Chondrocyte (in vitro differentiated cells): Measurements from ENCODE around the gene MEGF6. TPM values are rescaled to one million over a fixed set of nuclear protein-coding genes. Genes with fewer than 3 reads are reported as not detected.

Experiments used
- DNase-seq: peaks from one replicate; pipeline ENCODE4 v3.0.0; 2021; ENCODE audit warnings: mixed read lengths, low spot score
- H3K27ac Mint-ChIP-seq: one replicate; pipeline ENCODE4 v1.8.0; 2021; ENCODE audit warnings: mild to moderate bottlenecking, moderate library complexity, mixed read lengths; ENCODE audit not compliant: unreplicated experiment
- H3K27me3 Mint-ChIP-seq: 2 replicates; pipeline ENCODE4 v1.8.0; 2021; ENCODE audit warnings: low read depth, mixed read lengths
- H3K36me3 Mint-ChIP-seq: 2 replicates; pipeline ENCODE4 v1.8.0; 2021; ENCODE audit warnings: low read depth, mixed read lengths
- H3K4me1 Mint-ChIP-seq: 2 replicates; pipeline ENCODE4 v1.8.0; 2021; ENCODE audit warnings: low read depth, mild to moderate bottlenecking, mixed read lengths
- H3K4me3 Mint-ChIP-seq: one replicate; pipeline ENCODE4 v1.8.0; 2021; ENCODE audit warnings: mild to moderate bottlenecking, moderate library complexity, mixed read lengths; ENCODE audit not compliant: unreplicated experiment
- H3K9me3 Mint-ChIP-seq: 2 replicates; pipeline ENCODE4 v1.8.0; 2021; ENCODE audit warnings: low read depth, mixed read lengths
- CTCF ChIP-seq: fragments of 200-600 bp; sonication (generic); IDR thresholded peaks from 2 replicates; pipeline ENCODE4 v1.5.0; 2021; ENCODE audit warnings: antibody characterized with exemption, mild to moderate bottlenecking, moderate library complexity
- total RNA-seq: library from RNA; stranded (reverse); gene quantifications from 3 replicates; pipeline ENCODE4 v1.2.1, GENCODE V29; 2021

The MEGF6 gene
- total RNA-seq, 1 donor from 2014 or later: 328 TPM

DNA sequence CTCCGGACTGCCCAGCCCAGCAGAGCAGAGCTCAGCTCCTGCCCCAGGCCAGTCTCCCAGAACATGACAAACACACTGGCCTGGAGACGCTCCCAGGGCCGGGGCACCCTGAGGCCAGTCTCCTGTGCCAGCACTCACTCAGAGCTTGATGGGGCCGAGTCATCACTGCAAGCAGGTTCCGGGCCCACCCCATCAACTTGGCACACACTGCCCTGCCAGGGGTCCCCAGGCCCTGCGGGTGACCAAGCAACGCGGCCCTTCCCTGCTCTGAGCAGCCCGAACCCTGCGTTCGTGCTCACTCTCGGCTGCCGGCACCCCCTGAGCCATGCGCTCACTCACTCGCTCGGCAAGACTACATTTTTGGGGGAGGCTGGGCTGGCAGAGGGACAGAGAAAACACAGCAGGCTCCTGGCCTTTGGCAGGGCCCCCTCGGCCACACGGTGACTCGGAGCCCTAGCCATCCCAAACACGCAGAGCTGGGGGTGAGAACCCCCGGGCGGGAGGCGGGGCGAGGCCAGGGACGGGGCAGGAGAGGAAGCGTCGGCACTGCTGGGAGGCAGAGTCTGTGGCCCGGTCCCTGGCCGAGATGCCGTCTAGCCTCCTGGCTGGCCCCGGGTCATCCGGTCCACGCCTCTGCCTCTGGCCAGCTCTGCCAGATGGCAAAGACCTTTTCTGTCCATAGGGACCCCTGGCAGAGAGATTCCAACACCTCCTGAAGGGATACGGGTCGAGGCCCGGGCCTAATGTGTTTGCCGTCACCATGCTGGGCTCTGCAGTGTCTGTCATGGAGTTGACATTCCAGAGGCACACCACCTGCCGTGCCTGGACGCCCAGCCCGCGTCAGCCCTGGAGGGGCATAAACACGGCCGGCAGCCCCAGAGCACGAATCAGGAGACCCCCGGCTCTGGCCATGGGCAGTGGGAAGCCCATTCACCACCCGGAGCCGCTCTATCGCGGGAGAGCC is 68.0 kb downstream of the MEGF6 start:
- peak overlapping the region; percentile 25 for H3K4me3 Mint-ChIP-seq
- no peaks in the 10 kb centered on the region for H3K9me3 Mint-ChIP-seq
- no peak for TF ChIP-seq CTCF
- peak overlapping the region; percentile 89 for H3K27ac Mint-ChIP-seq
- DNase-seq: no peak
- H3K4me1 Mint-ChIP-seq: peaks cover 82% of the 10 kb centered on the region
- no peaks in the 10 kb centered on the region for H3K36me3 Mint-ChIP-seq
- H3K27me3 Mint-ChIP-seq: no peaks in the 10 kb centered on the region

- Mint-ChIP-seq H3K9me3 (no peaks in the 10 kb centered on the region), H3K4me1 (peaks cover 76% of the 10 kb centered on the region), H3K27ac (peak overlapping the region; percentile 89), H3K36me3 (no peaks in the 10 kb centered on the region), H3K27me3 (no peaks in the 10 kb centered on the region), H3K4me3 (no peak overlapping the region)
- no peak for TF ChIP-seq CTCF
- DNase-seq: no peak
These were observed 68.6 kb downstream of the MEGF6 start for GRCh38 chr1:3542676-3543075.

DNA sequence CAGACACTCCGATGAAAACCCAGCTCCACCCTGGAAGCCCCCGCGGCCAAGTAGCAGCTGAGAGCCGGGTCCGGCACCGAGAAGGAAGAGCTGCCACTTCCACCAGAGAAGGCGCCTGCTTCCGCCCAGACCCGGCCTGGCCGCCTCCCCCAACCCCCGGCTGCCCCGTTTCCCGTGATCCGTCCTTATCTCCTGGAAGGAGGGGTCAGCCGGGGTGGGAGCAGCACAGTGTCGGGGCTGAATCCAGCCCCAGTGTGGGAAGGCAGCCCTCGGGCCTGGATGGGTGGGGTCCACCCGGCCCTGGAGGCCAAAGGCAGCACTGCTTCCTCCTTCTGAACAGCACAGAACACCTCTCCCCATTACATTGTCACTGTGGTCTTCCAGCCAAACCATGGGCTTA is 69.4 kb downstream of the MEGF6 start:
- no peaks in the 10 kb centered on the region for H3K36me3 Mint-ChIP-seq
- H3K9me3 Mint-ChIP-seq: no peaks in the 10 kb centered on the region
- DNase-seq: no peak
- peak; percentile 15 for TF ChIP-seq CTCF
- peak overlapping the region; percentile 89 for H3K27ac Mint-ChIP-seq
- peaks cover 69% of the 10 kb centered on the region for H3K4me1 Mint-ChIP-seq
- no peak overlapping the region for H3K4me3 Mint-ChIP-seq
- H3K27me3 Mint-ChIP-seq: no peaks in the 10 kb centered on the region

DNA sequence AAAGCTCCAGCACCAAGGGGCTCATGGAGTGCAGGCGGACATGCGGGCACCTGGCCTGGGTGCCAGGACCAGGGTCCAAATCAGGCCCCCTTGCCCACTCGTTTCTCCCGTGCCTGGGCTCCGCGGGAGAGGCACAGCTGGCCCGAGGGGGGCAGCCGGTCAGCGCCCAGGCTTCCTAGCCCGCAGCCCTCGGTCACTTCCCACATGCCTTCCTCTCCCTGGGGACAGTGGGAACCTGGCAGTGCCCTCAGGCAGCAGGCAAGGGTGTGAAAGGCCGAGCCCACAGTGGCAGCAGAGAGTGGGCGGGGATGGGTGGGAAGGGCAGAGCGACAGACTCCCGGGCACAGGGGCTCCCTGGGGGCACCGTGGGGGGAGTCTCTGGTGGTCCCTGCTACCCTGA is 69.8 kb downstream of the MEGF6 start:
- Mint-ChIP-seq H3K36me3 (no peaks in the 10 kb centered on the region), H3K27ac (no peak overlapping the region), H3K9me3 (no peaks in the 10 kb centered on the region), H3K27me3 (no peaks in the 10 kb centered on the region), H3K4me1 (peaks cover 69% of the 10 kb centered on the region), H3K4me3 (no peak overlapping the region)
- no peak for DNase-seq
- TF ChIP-seq CTCF: no peak

DNA sequence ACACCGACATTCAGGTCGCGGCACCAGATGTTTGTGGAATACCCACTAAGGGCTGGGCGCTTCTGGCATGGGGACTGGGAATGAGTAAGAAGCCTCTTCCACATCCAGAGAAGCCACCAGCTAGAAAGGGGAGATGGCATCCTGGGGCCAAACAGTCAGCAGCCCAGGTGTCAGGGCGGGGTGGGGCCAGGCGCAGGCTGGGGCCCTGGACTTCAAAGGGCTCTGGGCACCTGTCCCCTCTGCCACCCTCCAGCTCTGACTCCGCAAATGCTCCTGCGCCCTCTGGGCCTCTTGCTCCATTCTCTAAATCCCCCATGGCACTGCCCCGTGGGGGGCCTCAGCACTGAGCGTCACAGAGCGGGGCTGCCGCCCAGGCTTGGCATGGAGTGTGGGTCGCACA is 70.4 kb downstream of the MEGF6 start:
- Mint-ChIP-seq H3K4me3 (no peak overlapping the region), H3K4me1 (peaks cover 64% of the 10 kb centered on the region), H3K36me3 (no peaks in the 10 kb centered on the region), H3K27me3 (no peaks in the 10 kb centered on the region), H3K9me3 (no peaks in the 10 kb centered on the region), H3K27ac (no peak overlapping the region)
- no peak for DNase-seq
- TF ChIP-seq CTCF: no peak
